Kidney (tissue), 14 donors: ENCODE results near the gene DRAXIN. TPM values are rescaled to one million over a fixed set of nuclear protein-coding genes. Genes with fewer than 3 reads are reported as not detected.

Experiments used
- DNase-seq, 5 donors: peaks; one replicate each; pipeline ENCODE4 v3.0.0-alpha.2; 2013 to 2020
- FAIRE-seq: peaks from 2 replicates; lab custom pipeline; 2012; peaks lifted over from hg19 to GRCh38; lab: Jason Lieb, UNC
- H3K27ac ChIP-seq, 2 donors: one replicate each; pipeline ENCODE4 v1.7.0; 2013; ENCODE audit warnings: low read depth in 2 of 2, low read length in 2 of 2, inconsistent platforms in 1 of 2
- H3K27me3 ChIP-seq: one replicate; pipeline ENCODE4 v1.7.1; 2013; ENCODE audit warnings: low read length, inconsistent platforms; ENCODE audit not compliant: control insufficient read depth, insufficient read depth
- H3K36me3 ChIP-seq, 3 donors: one replicate each; pipeline versions ENCODE4 v1.7.0 to v1.7.1; 2013; ENCODE audit warnings: low read length in 3 of 3, control low read depth in 1 of 3, inconsistent platforms in 1 of 3; ENCODE audit not compliant: insufficient read depth in 3 of 3, control insufficient read depth in 2 of 3
- H3K4me1 ChIP-seq, 3 donors: one replicate each; pipeline versions ENCODE4 v1.7.0 to v1.7.1; 2013; ENCODE audit warnings: low read length in 3 of 3, inconsistent platforms in 1 of 3, low read depth in 1 of 3; ENCODE audit not compliant: control insufficient read depth in 2 of 3, insufficient read depth in 2 of 3
- H3K4me3 ChIP-seq, 3 donors: one replicate each; pipeline versions ENCODE4 v1.7.0 to v1.8.1; 2013; ENCODE audit warnings: low read length in 3 of 3, control low read depth in 1 of 3, inconsistent platforms in 1 of 3
- H3K9ac ChIP-seq, 3 donors: one replicate each; pipeline versions ENCODE4 v1.7.0 to v1.7.1; 2013; ENCODE audit warnings: low read length in 3 of 3, control low read depth in 1 of 3, inconsistent platforms in 1 of 3
- H3K9me3 ChIP-seq, 3 donors: one replicate each; pipeline versions ENCODE4 v1.7.0 to v1.7.1; 2013; ENCODE audit warnings: low read length in 3 of 3, control low read depth in 1 of 3, inconsistent platforms in 1 of 3; ENCODE audit not compliant: control insufficient read depth in 2 of 3, insufficient read depth in 1 of 3
- CTCF ChIP-seq: IDR thresholded peaks from 3 replicates; pipeline ENCODE4 v1.5.1; 2012; ENCODE audit warnings: mild to moderate bottlenecking, moderate library complexity, borderline replicate concordance; ENCODE audit not compliant: insufficient read depth; ENCODE audit errors: extremely low read depth
- intact Hi-C: fragments of 100-400 bp; cut with DNase I; formaldehyde crosslinking; loops from one replicate; pipeline ENCODE4 v1.11.1; 2022
- polyA plus RNA-seq: library from polyadenylated mRNA; stranded (reverse); fragments of 350-450 nt; fragmentation: Illumina TruSeq; extraction: RNeasy Lipid Tissue Mini Kit (QIAGEN cat#74804); gene quantifications from one replicate; pipeline ENCODE4 v1.2.3, GENCODE V29; 2014; ENCODE audit warnings: low read depth, low replicate concordance; ENCODE audit not compliant: insufficient read depth
- total RNA-seq: library from RNA; stranded (reverse); fragmentation: NEBNext Ultra II Directional; extraction: Animal tissue kit (Norgen Biotek cat#: 25700); gene quantifications from one replicate; pipeline ENCODE4 v1.2.1, GENCODE V29; 2021
- donor health status: control.
- donor health status: control.
- donor health status: control.
- donor health status: control.
- donor health status: control.
- donor health status: DM: yes; HTN: yes; CAD: no.
- donor health status: Normal renal cell carcinoma (clear cell type).

Gene DRAXIN
- total and polyA plus RNA-seq, 2 donors from 2014 or later, result 0.17 to 0.28 TPM

GRCh38 chr1:11722538-11722937, 31.0 kb downstream of the DRAXIN start:
- DNase-seq (no peak), FAIRE-seq (no peak)
- intact Hi-C loops, result no loop called here
- Histone ChIP-seq H3K4me3 (no peak overlapping the region), H3K27ac (no peak overlapping the region), H3K9ac (no peak overlapping the region), H3K9me3 (no peaks in the 10 kb centered on the region), H3K4me1 (peaks cover 0 to 6% (median 0%) of the 10 kb centered on the region in 3 donors), H3K27me3 (no peaks in the 10 kb centered on the region), H3K36me3 (no peaks in the 10 kb centered on the region)
- no peak for TF ChIP-seq CTCF

- peaks cover 0 to 6% (median 0%) of the 10 kb centered on the region in 3 donors for H3K4me1 ChIP-seq
- H3K27me3 ChIP-seq, result no peaks in the 10 kb centered on the region
- FAIRE-seq (no peak), DNase-seq (no peak)
- H3K27ac ChIP-seq, result no peak overlapping the region
- no peak overlapping the region for H3K9ac ChIP-seq
- H3K9me3 ChIP-seq, result no peaks in the 10 kb centered on the region
- intact Hi-C loops, result no loop called here
- H3K4me3 ChIP-seq, result no peak overlapping the region
- TF ChIP-seq CTCF, result no peak
- H3K36me3 ChIP-seq, result no peaks in the 10 kb centered on the region
Observed at GRCh38 chr1:11725616-11726015, 34.1 kb downstream of the DRAXIN start.

- DNase-seq (no peak), FAIRE-seq (no peak)
- H3K9me3 ChIP-seq, result no peaks in the 10 kb centered on the region
- H3K27ac ChIP-seq, result no peak overlapping the region
- H3K27me3 ChIP-seq, result no peaks in the 10 kb centered on the region
- H3K36me3 ChIP-seq, result no peaks in the 10 kb centered on the region
- H3K9ac ChIP-seq, result no peak overlapping the region
- H3K4me1 ChIP-seq, result peaks cover 0 to 10% (median 2%) of the 10 kb centered on the region in 3 donors
- no peak for TF ChIP-seq CTCF
- intact Hi-C loops, result no loop called here
- H3K4me3 ChIP-seq, result no peak overlapping the region
Observed at GRCh38 chr1:11727119-11727518, 35.6 kb downstream of the DRAXIN start.

- H3K9ac ChIP-seq, result no peak overlapping the region
- intact Hi-C loops, result no loop called here
- no peak overlapping the region for H3K4me3 ChIP-seq
- no peak for TF ChIP-seq CTCF
- H3K36me3 ChIP-seq, result no peaks in the 10 kb centered on the region
- H3K4me1 ChIP-seq, result peaks cover 0 to 11% (median 2%) of the 10 kb centered on the region in 3 donors
- FAIRE-seq (no peak), DNase-seq (no peak)
- no peak overlapping the region for H3K27ac ChIP-seq
- H3K9me3 ChIP-seq, result no peaks in the 10 kb centered on the region
- H3K27me3 ChIP-seq, result no peaks in the 10 kb centered on the region
Observed at GRCh38 chr1:11728126-11728806, 36.8 kb downstream of the DRAXIN start.
